HepG2 (cell line): ENCODE data around the gene AMPD2. TPM values are rescaled to one million over a fixed set of nuclear protein-coding genes. Genes with fewer than 3 reads are reported as not detected.

Source experiments
- ATAC-seq: fragments of 200-7000 bp; cut with Tn5 transposase; 3 replicates; pipeline ENCODE4 v1.9.1; 2020; ENCODE audit warnings: mild to moderate bottlenecking, moderate library complexity
- BruUV-seq: library from RNA; stranded (reverse); fragments of 400-500 nt; replicated peaks from 2 replicates; lab custom pipeline; 2021; lab: Mats Ljungman, UMichigan
- CTCF ChIA-PET: fragments of 300-600 bp; formaldehyde crosslinking; extraction: SDS; loops from one replicate; lab custom pipeline; 2021; ENCODE audit warnings: low total read pairs, inconsistent platforms, low intra/inter-chr PET ratio; lab: Yijun Ruan, JAX
- POLR2A ChIA-PET: fragments of 350-600 bp; sonication (Branson Sonifier 250); formaldehyde crosslinking; loops from one replicate; lab custom pipeline; 2020; ENCODE audit warnings: antibody characterized with exemption, inconsistent platforms; lab: Yijun Ruan, JAX
- DNase-seq: peaks from one replicate; pipeline ENCODE4 v3.0.0-alpha.2; 2015; ENCODE audit warnings: low spot score
- FAIRE-seq: peaks from 3 replicates; lab custom pipeline; 2011; peaks lifted over from hg19 to GRCh38; lab: Jason Lieb, UNC
- H2AFZ ChIP-seq: one replicate; pipeline ENCODE4 v1.6.1; 2011; ENCODE audit warnings: low read length, inconsistent platforms
- H3K27ac ChIP-seq: fragments of 300-600 bp; 3 replicates; pipeline ENCODE4 v1.8.0; 2011; ENCODE audit warnings: mixed run types, mild to moderate bottlenecking, mixed read lengths, low read length, inconsistent platforms; ENCODE audit not compliant: insufficient read depth; ENCODE audit errors: extremely low read length
- H3K27me3 ChIP-seq, 2 experiments: fragments of 200-600 bp in 1 of 2; 2 replicates in 1 of 2; 3 replicates in 1 of 2; pipeline versions ENCODE4 v1.6.0 to v1.8.0; 2011; ENCODE audit warnings: low read length in 2 of 2, mild to moderate bottlenecking in 2 of 2, moderate library complexity in 2 of 2, inconsistent platforms in 1 of 2; ENCODE audit not compliant: insufficient read depth in 2 of 2, control insufficient read depth in 1 of 2
- H3K36me3 ChIP-seq, 2 experiments: fragments of 200-600 bp in 1 of 2; replicated peaks in 1 of 2; 2 replicates in 1 of 2; 3 replicates in 1 of 2; pipeline versions ENCODE4 v1.5.1 to v1.8.0; 2011; ENCODE audit warnings: low read length in 2 of 2, inconsistent platforms in 1 of 2; ENCODE audit not compliant: insufficient read depth in 2 of 2, control insufficient read depth in 1 of 2
- H3K4me1 ChIP-seq: 2 replicates; pipeline ENCODE4 v1.5.1; 2012; ENCODE audit warnings: low read length, inconsistent platforms; ENCODE audit not compliant: insufficient read depth
- H3K4me2 ChIP-seq: 2 replicates; pipeline ENCODE4 v1.6.0; 2011; ENCODE audit warnings: low read depth, low read length, inconsistent platforms
- H3K4me3 ChIP-seq, 3 experiments: fragments of 200-600 bp in 1 of 3; sonication (generic), shearing (Covaris generic) in 1 of 3; replicated peaks in 1 of 3; 2 replicates each; pipeline ENCODE4 v1.5.1; 2011 to 2016; ENCODE audit warnings: low read length in 3 of 3, inconsistent platforms in 2 of 3, low read depth in 2 of 3, mild to moderate bottlenecking in 2 of 3, control low read depth in 1 of 3, mixed read lengths in 1 of 3; ENCODE audit not compliant: insufficient read depth in 1 of 3
- H3K79me2 ChIP-seq: one replicate; pipeline ENCODE4 v1.6.1; 2011; ENCODE audit warnings: low read length, inconsistent platforms; ENCODE audit not compliant: insufficient read depth
- H3K9ac ChIP-seq: 2 replicates; pipeline ENCODE4 v1.6.0; 2011; ENCODE audit warnings: mild to moderate bottlenecking, low read depth, low read length, inconsistent platforms; ENCODE audit not compliant: insufficient read depth
- H3K9me3 ChIP-seq: 2 replicates; pipeline ENCODE4 v1.5.1; 2012; ENCODE audit warnings: mild to moderate bottlenecking, low read length
- H4K20me1 ChIP-seq: 2 replicates; pipeline ENCODE4 v1.6.0; 2011; ENCODE audit warnings: inconsistent platforms, mild to moderate bottlenecking, low read length, moderate library complexity; ENCODE audit not compliant: insufficient read depth
- ATF7-NPFF ChIP-seq: sonication (generic); formaldehyde crosslinking; IDR thresholded peaks from 2 replicates; pipeline ENCODE4 v1.8.1; 2023; ENCODE audit warnings: mild to moderate bottlenecking, low read depth, missing genetic modification reagents, moderate library complexity
- NFYC ChIP-seq: IDR thresholded peaks from 2 replicates; pipeline ENCODE4 v1.6.1; 2016; ENCODE audit warnings: missing genetic modification reagents, missing compliant biosample characterization
- RXRB ChIP-seq: IDR thresholded peaks from 2 replicates; pipeline ENCODE4 v1.6.1; 2016; ENCODE audit warnings: borderline replicate concordance, missing genetic modification reagents, missing compliant biosample characterization
- ZBTB20 ChIP-seq: sonication (generic); formaldehyde crosslinking; IDR thresholded peaks from 2 replicates; pipeline ENCODE4 v1.8.1; 2023; ENCODE audit warnings: missing genetic modification reagents, low read depth, mild to moderate bottlenecking, borderline replicate concordance
- ZFX ChIP-seq: sonication (generic); formaldehyde crosslinking; IDR thresholded peaks from 2 replicates; pipeline ENCODE4 v1.4.0; 2020; ENCODE audit warnings: mild to moderate bottlenecking, low read depth, missing genetic modification reagents, moderate library complexity
- ZNF484 ChIP-seq: sonication (generic); formaldehyde crosslinking; IDR thresholded peaks from 2 replicates; pipeline ENCODE4 v1.5.1; 2020; ENCODE audit warnings: mild to moderate bottlenecking, low read depth, missing genetic modification reagents, borderline replicate concordance
- ZNF549 ChIP-seq: sonication (generic); formaldehyde crosslinking; IDR thresholded peaks from 2 replicates; pipeline ENCODE4 v1.5.0; 2020; ENCODE audit warnings: missing genetic modification reagents
- ZNF563 ChIP-seq: sonication (generic); formaldehyde crosslinking; IDR thresholded peaks from 2 replicates; pipeline ENCODE4 v1.8.0; 2022; ENCODE audit warnings: mild to moderate bottlenecking, moderate library complexity, missing genetic modification reagents
- ZNF75D ChIP-seq: sonication (generic); formaldehyde crosslinking; IDR thresholded peaks from 2 replicates; pipeline ENCODE4 v1.8.1; 2023; ENCODE audit warnings: missing genetic modification reagents, mild to moderate bottlenecking, borderline replicate concordance
- WGBS: methylation state at CpG from one replicate; pipeline ENCODE4 v1.1.6; 2017; ENCODE audit warnings: low lambda C conversion rate; 5-methylcytosine and 5-hydroxymethylcytosine counted together
- in situ Hi-C: cut with HindIII; loops from 2 replicates; pipeline ENCODE4 v1.10.0; 2017; ENCODE audit warnings: low pct_unique_long_range_greater_than_20kb; ENCODE audit not compliant: extremely low pct_ligation_motif_present
- intact Hi-C: fragments of 100-400 bp; cut with micrococcal nuclease; formaldehyde crosslinking; loops from one replicate; pipeline ENCODE4 v1.10.0; 2022; ENCODE audit not compliant: unreplicated experiment
- polyA plus RNA-seq, 8 experiments: library from polyadenylated mRNA; depleted of rRNA in 3 of 8; stranded (reverse) in 7 of 8; unstranded in 1 of 8; fragments of >200 nt; fragmentation: Illumina TruSeq in 4 of 8; extraction: Trizol in 4 of 8; gene quantifications; 2 replicates each; pipeline versions ENCODE4 v1.2.1 to v1.2.3, GENCODE V29; 2011 to 2016; ENCODE audit warnings: low read depth in 4 of 8, missing spikeins in 1 of 8, mixed read lengths in 1 of 8; ENCODE audit not compliant: insufficient read depth in 1 of 8
- total RNA-seq, 5 experiments: library from RNA; depleted of rRNA; stranded (reverse); fragments of >200 nt; fragmentation: Illumina TruSeq; extraction: Trizol; gene quantifications; 2 replicates each; pipeline ENCODE4 v1.2.3, GENCODE V29; 2016; ENCODE audit warnings: low read depth in 1 of 5
- TF ChIP-seq, protein P1 (sequence below): sonication (generic); formaldehyde crosslinking; IDR thresholded peaks from 2 replicates; pipeline ENCODE4 v1.9.0; 2022; ENCODE audit warnings: low read depth, missing genetic modification reagents
- TF ChIP-seq, protein P2 (sequence below): sonication (generic); formaldehyde crosslinking; IDR thresholded peaks from 2 replicates; pipeline ENCODE4 v1.4.0; 2020; ENCODE audit warnings: missing genetic modification reagents
- TF ChIP-seq, protein P3 (sequence below): sonication (generic); formaldehyde crosslinking; IDR thresholded peaks from 2 replicates; pipeline ENCODE4 v1.8.1; 2023; ENCODE audit warnings: missing genetic modification reagents, inconsistent platforms, borderline replicate concordance

The AMPD2 gene
- total and polyA plus RNA-seq, 2 of the 13 experiments (the other 11 are each of a cell fraction or from before 2014, with no cell fraction given), result 62.3 to 82.0 TPM

GRCh38 chr1:109650609-109651008 is 31.0 kb downstream of the AMPD2 start:
- Histone ChIP-seq H3K4me2 (no peak overlapping the region), H3K4me3 (no peak overlapping the region), H4K20me1 (no peaks in the 10 kb centered on the region), H3K9me3 (no peaks in the 10 kb centered on the region), H2AFZ (no peak overlapping the region), H3K36me3 (no peaks in the 10 kb centered on the region), H3K27ac (no peak overlapping the region), H3K9ac (no peak overlapping the region), H3K79me2 (no peaks in the 10 kb centered on the region), H3K4me1 (peaks cover 12% of the 10 kb centered on the region), H3K27me3 (0 out of 5 replicates have a peak, but pooled peaks cover 0 to 4% of the 10 kb centered on the region in 2 experiments)
- ChIA-PET POLR2A (interaction anchor here (1.4 kb wide), 1 partner anchor 11 kb away, joined by 3 read pairs; no protein-coding TSS in a partner anchor), CTCF (no interaction called here)
- in situ Hi-C loops (no loop called here), intact Hi-C loops (no loop called here)
- no peak for DNase-seq
- no peak for FAIRE-seq
- no peak for ATAC-seq
- no TSS peak for BruUV-seq
- TF ChIP-seq ZNF549 (no peak), ZNF563 (CRISPR knock-in tag) (no peak), ZBTB20 (CRISPR knock-in tag) (no peak), ZFX (CRISPR knock-in tag) (no peak)
- TF ChIP-seq, protein P1, sequence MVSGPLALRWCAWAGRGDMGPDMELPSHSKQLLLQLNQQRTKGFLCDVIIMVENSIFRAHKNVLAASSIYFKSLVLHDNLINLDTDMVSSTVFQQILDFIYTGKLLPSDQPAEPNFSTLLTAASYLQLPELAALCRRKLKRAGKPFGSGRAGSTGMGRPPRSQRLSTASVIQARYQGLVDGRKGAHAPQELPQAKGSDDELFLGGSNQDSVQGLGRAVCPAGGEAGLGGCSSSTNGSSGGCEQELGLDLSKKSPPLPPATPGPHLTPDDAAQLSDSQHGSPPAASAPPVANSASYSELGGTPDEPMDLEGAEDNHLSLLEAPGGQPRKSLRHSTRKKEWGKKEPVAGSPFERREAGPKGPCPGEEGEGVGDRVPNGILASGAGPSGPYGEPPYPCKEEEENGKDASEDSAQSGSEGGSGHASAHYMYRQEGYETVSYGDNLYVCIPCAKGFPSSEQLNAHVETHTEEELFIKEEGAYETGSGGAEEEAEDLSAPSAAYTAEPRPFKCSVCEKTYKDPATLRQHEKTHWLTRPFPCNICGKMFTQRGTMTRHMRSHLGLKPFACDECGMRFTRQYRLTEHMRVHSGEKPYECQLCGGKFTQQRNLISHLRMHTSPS (CRISPR knock-in tag), result no peak
- 74% methylated on average over 3 of the region's 3 CpGs for WGBS

DNA sequence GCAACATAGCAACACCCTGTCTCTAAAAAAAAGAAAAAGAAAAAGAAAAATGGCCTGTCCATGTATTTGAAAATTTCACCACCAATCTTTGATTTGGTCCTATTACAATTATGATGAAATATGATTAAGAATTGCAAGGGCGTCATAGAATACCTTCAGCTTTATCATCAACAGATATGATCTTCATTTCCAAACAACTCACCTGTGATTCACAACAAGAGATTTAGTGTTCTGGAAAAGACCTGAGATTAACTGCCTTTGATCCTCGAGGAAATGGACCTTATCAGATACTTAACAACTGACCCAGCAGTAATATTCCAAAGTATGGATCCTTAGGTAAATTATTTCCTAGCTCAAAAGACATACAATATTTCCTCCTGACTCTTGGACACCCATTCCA is 32.8 kb downstream of the AMPD2 start:
- no TSS peak for BruUV-seq
- WGBS, result 13% methylated on average over 2 of the region's 2 CpGs
- no peak overlapping the region for H2AFZ ChIP-seq
- DNase-seq (no peak), ATAC-seq (no peak), FAIRE-seq (no peak)
- no peak overlapping the region for H3K27ac ChIP-seq
- ChIA-PET POLR2A (no interaction called here), CTCF (no interaction called here)
- no peaks in the 10 kb centered on the region for H3K36me3 ChIP-seq
- H3K79me2 ChIP-seq, result no peaks in the 10 kb centered on the region
- H3K9me3 ChIP-seq, result no peaks in the 10 kb centered on the region
- H3K4me2 ChIP-seq, result no peak overlapping the region
- in situ Hi-C loops (no loop called here), intact Hi-C loops (no loop called here)
- peaks cover 23% of the 10 kb centered on the region for H3K4me1 ChIP-seq
- H3K9ac ChIP-seq, result no peak overlapping the region
- H3K27me3 ChIP-seq, result 0 out of 5 replicates have a peak, but pooled peaks cover 0 to 4% of the 10 kb centered on the region in 2 experiments
- no peak overlapping the region for H3K4me3 ChIP-seq
- H4K20me1 ChIP-seq, result no peaks in the 10 kb centered on the region
- TF ChIP-seq, protein P2, sequence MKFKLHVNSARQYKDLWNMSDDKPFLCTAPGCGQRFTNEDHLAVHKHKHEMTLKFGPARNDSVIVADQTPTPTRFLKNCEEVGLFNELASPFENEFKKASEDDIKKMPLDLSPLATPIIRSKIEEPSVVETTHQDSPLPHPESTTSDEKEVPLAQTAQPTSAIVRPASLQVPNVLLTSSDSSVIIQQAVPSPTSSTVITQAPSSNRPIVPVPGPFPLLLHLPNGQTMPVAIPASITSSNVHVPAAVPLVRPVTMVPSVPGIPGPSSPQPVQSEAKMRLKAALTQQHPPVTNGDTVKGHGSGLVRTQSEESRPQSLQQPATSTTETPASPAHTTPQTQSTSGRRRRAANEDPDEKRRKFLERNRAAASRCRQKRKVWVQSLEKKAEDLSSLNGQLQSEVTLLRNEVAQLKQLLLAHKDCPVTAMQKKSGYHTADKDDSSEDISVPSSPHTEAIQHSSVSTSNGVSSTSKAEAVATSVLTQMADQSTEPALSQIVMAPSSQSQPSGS (CRISPR knock-in tag), result no peak
- TF ChIP-seq RXRB (CRISPR knock-in tag) (no peak), ZNF484 (CRISPR knock-in tag) (no peak), ZNF75D (CRISPR knock-in tag) (no peak), NFYC (CRISPR knock-in tag) (no peak), ATF7-NPFF (CRISPR knock-in tag) (no peak)
- TF ChIP-seq, protein P3, sequence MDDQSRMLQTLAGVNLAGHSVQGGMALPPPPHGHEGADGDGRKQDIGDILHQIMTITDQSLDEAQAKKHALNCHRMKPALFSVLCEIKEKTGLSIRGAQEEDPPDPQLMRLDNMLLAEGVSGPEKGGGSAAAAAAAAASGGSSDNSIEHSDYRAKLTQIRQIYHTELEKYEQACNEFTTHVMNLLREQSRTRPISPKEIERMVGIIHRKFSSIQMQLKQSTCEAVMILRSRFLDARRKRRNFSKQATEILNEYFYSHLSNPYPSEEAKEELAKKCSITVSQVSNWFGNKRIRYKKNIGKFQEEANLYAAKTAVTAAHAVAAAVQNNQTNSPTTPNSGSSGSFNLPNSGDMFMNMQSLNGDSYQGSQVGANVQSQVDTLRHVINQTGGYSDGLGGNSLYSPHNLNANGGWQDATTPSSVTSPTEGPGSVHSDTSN (CRISPR knock-in tag), result no peak
